ENCODE data around the gene REEP5. TPM values are rescaled to one million over a fixed set of nuclear protein-coding genes. Genes with fewer than 3 reads are reported as not detected.

The REEP5 gene
- total and polyA plus RNA-seq, 9 of the 15 experiments (the other 6 are each of a cell fraction or from before 2014, with no cell fraction given), result 14.7 to 102 (median 36.0) TPM

DNA sequence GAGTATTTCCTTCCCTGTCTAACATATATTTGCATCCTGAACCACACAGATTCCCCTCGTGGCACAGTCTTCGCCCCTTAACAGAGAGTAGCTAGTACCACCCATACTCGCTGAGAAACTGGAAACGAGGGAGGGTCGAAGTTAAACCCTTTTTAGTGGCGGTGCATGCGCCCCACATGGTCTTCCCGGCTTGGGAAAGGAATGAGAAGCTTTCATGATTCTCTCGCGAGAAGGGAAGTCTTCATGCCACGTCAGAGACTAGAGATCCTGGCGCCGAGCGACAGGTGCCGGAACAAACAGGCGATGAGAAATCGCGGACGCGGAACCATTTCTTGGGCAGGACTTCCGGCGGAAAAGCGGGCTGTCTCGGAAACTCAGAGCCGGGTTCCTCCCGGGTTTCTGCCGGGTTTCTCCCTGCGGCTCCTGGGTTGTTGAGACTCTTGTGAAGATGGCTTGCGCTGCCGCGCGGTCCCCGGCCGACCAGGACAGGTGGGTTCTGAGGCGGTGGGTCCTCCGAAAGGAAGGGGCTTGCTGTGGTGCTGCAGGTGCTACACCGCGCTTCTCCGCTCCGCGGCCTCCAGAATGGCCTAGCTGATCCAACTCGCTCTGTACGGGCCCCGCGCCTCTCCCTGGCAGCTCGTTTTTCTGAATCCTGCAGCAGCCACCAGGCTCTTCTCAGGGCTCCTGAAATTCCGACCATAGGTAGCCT, 60.9 kb downstream of the REEP5 start, which contains the start of gene SRP19 (continued):
- TF ChIP-seq ZNF263 (CRISPR knock-in tag; IDR thresholded peaks at IDR 0.05; ENCODE audit: borderline replicate concordance) (peak; percentile 75; the same call in 1 of the 2 replicates), ZNF785 (CRISPR knock-in tag; IDR thresholded peaks at IDR 0.05) (no peak), KLF13 (tag; IDR thresholded peaks at IDR 0.05; ENCODE audit: borderline replicate concordance, low read depth) (no peak), CHAMP1 (IDR thresholded peaks at IDR 0.05) (no peak), MYBL2 (IDR thresholded peaks at IDR 0.05; ENCODE audit: low read depth) (no peak), MYBL2 (CRISPR knock-in tag; IDR thresholded peaks at IDR 0.05; ENCODE audit: borderline replicate concordance) (no peak), BRD4 (IDR thresholded peaks at IDR 0.05) (no peak; the same call in none of the 2 replicates), EGR1 (conservative IDR thresholded peaks at IDR 0.05) (no peak), KAT8 (IDR thresholded peaks at IDR 0.05; ENCODE audit: low read depth) (no peak), RCOR1 (IDR thresholded peaks at IDR 0.05; ENCODE audit: borderline replicate concordance in 1 of 2, low read depth in 2 of 2, low read length in 2 of 2) (peak in 1 of 2 experiments; percentile 38; a peak in 1 of 4 replicates), GATA2 (CRISPR knock-in tag; IDR thresholded peaks at IDR 0.05) (peak; percentile 58), ARID3A (IDR thresholded peaks at IDR 0.05; ENCODE audit: borderline replicate concordance, low read depth, low read length) (no peak), POLR3G (IDR thresholded peaks at IDR 0.05; ENCODE audit: extremely low read depth, insufficient read length, insufficient replicate concordance) (no peak), SLC30A9 (CRISPR knock-in tag; IDR thresholded peaks at IDR 0.05) (no peak), CCAR2 (IDR thresholded peaks at IDR 0.05; ENCODE audit: low read depth, low read length) (no peak), TCF7 (IDR thresholded peaks at IDR 0.05; ENCODE audit: borderline replicate concordance) (no peak), ZNF589 (CRISPR knock-in tag; IDR thresholded peaks at IDR 0.05; ENCODE audit: low read depth) (peak; percentile 86; the same call in 1 of the 2 replicates)
- TF ChIP-seq, protein P1, sequence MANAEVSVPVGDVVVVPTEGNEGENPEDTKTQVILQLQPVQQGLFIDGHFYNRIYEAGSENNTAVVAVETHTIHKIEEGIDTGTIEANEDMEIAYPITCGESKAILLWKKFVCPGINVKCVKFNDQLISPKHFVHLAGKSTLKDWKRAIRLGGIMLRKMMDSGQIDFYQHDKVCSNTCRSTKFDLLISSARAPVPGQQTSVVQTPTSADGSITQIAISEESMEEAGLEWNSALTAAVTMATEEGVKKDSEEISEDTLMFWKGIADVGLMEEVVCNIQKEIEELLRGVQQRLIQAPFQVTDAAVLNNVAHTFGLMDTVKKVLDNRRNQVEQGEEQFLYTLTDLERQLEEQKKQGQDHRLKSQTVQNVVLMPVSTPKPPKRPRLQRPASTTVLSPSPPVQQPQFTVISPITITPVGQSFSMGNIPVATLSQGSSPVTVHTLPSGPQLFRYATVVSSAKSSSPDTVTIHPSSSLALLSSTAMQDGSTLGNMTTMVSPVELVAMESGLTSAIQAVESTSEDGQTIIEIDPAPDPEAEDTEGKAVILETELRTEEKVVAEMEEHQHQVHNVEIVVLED (CRISPR knock-in tag; IDR thresholded peaks at IDR 0.05), result peak; percentile 24; the same call in 1 of the 2 replicates
- TF ChIP-seq, protein P2, sequence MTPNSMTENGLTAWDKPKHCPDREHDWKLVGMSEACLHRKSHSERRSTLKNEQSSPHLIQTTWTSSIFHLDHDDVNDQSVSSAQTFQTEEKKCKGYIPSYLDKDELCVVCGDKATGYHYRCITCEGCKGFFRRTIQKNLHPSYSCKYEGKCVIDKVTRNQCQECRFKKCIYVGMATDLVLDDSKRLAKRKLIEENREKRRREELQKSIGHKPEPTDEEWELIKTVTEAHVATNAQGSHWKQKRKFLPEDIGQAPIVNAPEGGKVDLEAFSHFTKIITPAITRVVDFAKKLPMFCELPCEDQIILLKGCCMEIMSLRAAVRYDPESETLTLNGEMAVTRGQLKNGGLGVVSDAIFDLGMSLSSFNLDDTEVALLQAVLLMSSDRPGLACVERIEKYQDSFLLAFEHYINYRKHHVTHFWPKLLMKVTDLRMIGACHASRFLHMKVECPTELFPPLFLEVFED (CRISPR knock-in tag; conservative IDR thresholded peaks at IDR 0.05), result no peak
- TF ChIP-seq, protein P3, sequence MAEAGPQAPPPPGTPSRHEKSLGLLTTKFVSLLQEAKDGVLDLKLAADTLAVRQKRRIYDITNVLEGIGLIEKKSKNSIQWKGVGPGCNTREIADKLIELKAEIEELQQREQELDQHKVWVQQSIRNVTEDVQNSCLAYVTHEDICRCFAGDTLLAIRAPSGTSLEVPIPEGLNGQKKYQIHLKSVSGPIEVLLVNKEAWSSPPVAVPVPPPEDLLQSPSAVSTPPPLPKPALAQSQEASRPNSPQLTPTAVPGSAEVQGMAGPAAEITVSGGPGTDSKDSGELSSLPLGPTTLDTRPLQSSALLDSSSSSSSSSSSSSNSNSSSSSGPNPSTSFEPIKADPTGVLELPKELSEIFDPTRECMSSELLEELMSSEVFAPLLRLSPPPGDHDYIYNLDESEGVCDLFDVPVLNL (CRISPR knock-in tag; IDR thresholded peaks at IDR 0.05; ENCODE audit: low read depth), result no peak
